DND-41 (cell line): ENCODE results near the gene XCL1.

Experiments used
- ATAC-seq: fragments of 200-7000 bp; cut with Tn5 transposase; 3 replicates; pipeline ENCODE4 v1.9.1; 2021; ENCODE audit warnings: low read depth; ENCODE audit not compliant: insufficient read depth
- DNase-seq: peaks from one replicate; pipeline ENCODE4 v3.0.0-alpha.2; 2020
- H2AFZ ChIP-seq: 2 replicates; pipeline ENCODE4 v1.6.0; 2012; ENCODE audit warnings: low read depth, low read length
- H3K27ac ChIP-seq: 2 replicates; pipeline ENCODE4 v1.5.1; 2012; ENCODE audit warnings: low read length, inconsistent platforms
- H3K27me3 ChIP-seq: fragments of 200-600 bp; sonication (generic); 2 replicates; pipeline ENCODE4 v1.6.0; 2012; ENCODE audit warnings: low read length, mild to moderate bottlenecking, inconsistent platforms; ENCODE audit not compliant: insufficient read depth, poor library complexity
- H3K36me3 ChIP-seq: 2 replicates; pipeline ENCODE4 v1.5.1; 2012; ENCODE audit warnings: low read length, inconsistent platforms; ENCODE audit not compliant: insufficient read depth
- H3K4me1 ChIP-seq: 2 replicates; pipeline ENCODE4 v1.5.1; 2012; ENCODE audit warnings: mild to moderate bottlenecking, low read length; ENCODE audit not compliant: insufficient read depth
- H3K4me2 ChIP-seq: 2 replicates; pipeline ENCODE4 v1.6.0; 2012; ENCODE audit warnings: mild to moderate bottlenecking, moderate library complexity, low read length, inconsistent platforms; ENCODE audit not compliant: insufficient read depth
- H3K4me3 ChIP-seq, 2 experiments: fragments of 200-600 bp in 1 of 2; shearing (Covaris generic) in 1 of 2; 2 replicates each; pipeline ENCODE4 v1.5.1; 2012 to 2016; ENCODE audit warnings: inconsistent platforms in 2 of 2, low read length in 2 of 2, mild to moderate bottlenecking in 2 of 2, low read depth in 1 of 2, moderate library complexity in 1 of 2
- H3K79me2 ChIP-seq: 2 replicates; pipeline ENCODE4 v1.6.0; 2012; ENCODE audit warnings: low read length, inconsistent platforms; ENCODE audit not compliant: insufficient read depth
- H3K9ac ChIP-seq: 2 replicates; pipeline ENCODE4 v1.6.0; 2012; ENCODE audit warnings: low read depth, mild to moderate bottlenecking, inconsistent platforms, low read length, moderate library complexity
- H3K9me3 ChIP-seq: 2 replicates; pipeline ENCODE4 v1.5.1; 2012; ENCODE audit warnings: low read length, moderate library complexity, mild to moderate bottlenecking, inconsistent platforms; ENCODE audit not compliant: insufficient read depth, severe bottlenecking
- H4K20me1 ChIP-seq: 2 replicates; pipeline ENCODE4 v1.6.0; 2012; ENCODE audit warnings: low read length; ENCODE audit not compliant: insufficient read depth
- CTCF ChIP-seq: IDR thresholded peaks from 2 replicates; pipeline ENCODE4 v1.5.1; 2012; ENCODE audit warnings: borderline replicate concordance, low read length, moderate library complexity, mild to moderate bottlenecking; ENCODE audit not compliant: poor library complexity, severe bottlenecking; ENCODE audit errors: extremely low read depth
- EZH2 ChIP-seq: IDR thresholded peaks from 3 replicates; pipeline ENCODE4 v1.6.1; 2012; ENCODE audit warnings: borderline replicate concordance, low read depth, mild to moderate bottlenecking, moderate library complexity, low read length, inconsistent platforms; ENCODE audit not compliant: severe bottlenecking

Gene XCL1

GRCh38 chr1:168551688-168552087, 24.7 kb upstream of the XCL1 start:
- no peak overlapping the region for H3K27ac ChIP-seq
- no peaks in the 10 kb centered on the region for H3K79me2 ChIP-seq
- H3K4me2 ChIP-seq, result no peak overlapping the region
- ATAC-seq (no peak), DNase-seq (no peak)
- H3K9me3 ChIP-seq, result no peaks in the 10 kb centered on the region
- no peak for TF ChIP-seq EZH2
- TF ChIP-seq CTCF, result no peak
- H3K4me1 ChIP-seq, result 0 out of 2 replicates have a peak, but pooled peaks cover 2% of the 10 kb centered on the region
- H3K4me3 ChIP-seq, result no peak overlapping the region
- H2AFZ ChIP-seq, result no peak overlapping the region
- H4K20me1 ChIP-seq, result no peaks in the 10 kb centered on the region
- no peak overlapping the region for H3K9ac ChIP-seq
- H3K36me3 ChIP-seq, result no peaks in the 10 kb centered on the region
- no peaks in the 10 kb centered on the region for H3K27me3 ChIP-seq

- DNase-seq (no peak), ATAC-seq (no peak)
- Histone ChIP-seq H3K79me2 (no peaks in the 10 kb centered on the region), H3K27ac (no peak overlapping the region), H2AFZ (no peak overlapping the region), H3K36me3 (no peaks in the 10 kb centered on the region), H3K4me2 (no peak overlapping the region), H3K9me3 (no peaks in the 10 kb centered on the region), H3K4me1 (0 out of 2 replicates have a peak, but pooled peaks cover 2% of the 10 kb centered on the region), H3K4me3 (no peak overlapping the region), H3K27me3 (no peaks in the 10 kb centered on the region), H3K9ac (no peak overlapping the region), H4K20me1 (no peaks in the 10 kb centered on the region)
- TF ChIP-seq CTCF, result no peak
These were observed 23.4 kb upstream of the XCL1 start for GRCh38 chr1:168552961-168553360.

- TF ChIP-seq CTCF (no peak), EZH2 (no peak)
- peak; percentile 26 for DNase-seq
- no peaks in the 10 kb centered on the region for H3K79me2 ChIP-seq
- H2AFZ ChIP-seq, result no peak overlapping the region
- ATAC-seq, result peak; percentile 76
- H3K4me1 ChIP-seq, result 0 out of 2 replicates have a peak, but pooled peaks cover 2% of the 10 kb centered on the region
- no peak overlapping the region for H3K9ac ChIP-seq
- no peaks in the 10 kb centered on the region for H3K36me3 ChIP-seq
- H3K4me3 ChIP-seq, result no peak overlapping the region
- no peaks in the 10 kb centered on the region for H3K27me3 ChIP-seq
- no peak overlapping the region for H3K4me2 ChIP-seq
- H3K9me3 ChIP-seq, result no peaks in the 10 kb centered on the region
- H4K20me1 ChIP-seq, result no peaks in the 10 kb centered on the region
- H3K27ac ChIP-seq, result no peak overlapping the region
These were observed 22.5 kb upstream of the XCL1 start for GRCh38 chr1:168553680-168554553.
